Natural killer cell (primary cell): ENCODE measurements around the gene MYO7B. TPM values are rescaled to one million over a fixed set of nuclear protein-coding genes. Genes with fewer than 3 reads are reported as not detected.

Source experiments
- ATAC-seq, 3 donors: fragments of 150-1000 bp in 2 of 3; fragments of 200-7000 bp in 1 of 3; cut with Tn5 transposase; 1 replicate in 1 of 3; 2 replicates in 2 of 3; pipeline ENCODE4 v1.10.0; 2021; ENCODE audit warnings: mild to moderate bottlenecking in 2 of 3, moderate library complexity in 2 of 3
- DNase-seq, 2 donors: peaks; one replicate each; pipeline versions ENCODE4 v3.0.0 to v3.0.0-alpha.2; 2013 to 2021; ENCODE audit warnings: mixed read lengths in 1 of 2
- H3K27ac ChIP-seq: one replicate; pipeline ENCODE4 v1.5.1; 2013; ENCODE audit warnings: mild to moderate bottlenecking, low read length
- H3K27me3 ChIP-seq: one replicate; pipeline ENCODE4 v1.6.1; 2013; ENCODE audit warnings: low read length; ENCODE audit not compliant: control insufficient read depth, insufficient read depth
- H3K36me3 ChIP-seq: one replicate; pipeline ENCODE4 v1.6.1; 2013; ENCODE audit warnings: low read length; ENCODE audit not compliant: control insufficient read depth, insufficient read depth
- H3K4me1 ChIP-seq: one replicate; pipeline ENCODE4 v1.6.1; 2013; ENCODE audit warnings: low read length; ENCODE audit not compliant: control insufficient read depth, insufficient read depth
- H3K4me3 ChIP-seq: one replicate; pipeline ENCODE4 v1.5.1; 2013; ENCODE audit warnings: low read length
- H3K9me3 ChIP-seq: one replicate; pipeline ENCODE4 v1.6.1; 2013; ENCODE audit warnings: low read length; ENCODE audit not compliant: control insufficient read depth, insufficient read depth
- H3K27ac Mint-ChIP-seq, 2 donors: one replicate each; pipeline ENCODE4 v1.8.0; 2022; ENCODE audit warnings: mild to moderate bottlenecking in 2 of 2, mixed read lengths in 2 of 2, moderate library complexity in 1 of 2
- H3K27me3 Mint-ChIP-seq, 2 donors: one replicate each; pipeline ENCODE4 v1.8.0; 2022; ENCODE audit warnings: low read depth in 2 of 2, mixed read lengths in 2 of 2
- H3K36me3 Mint-ChIP-seq: one replicate; pipeline ENCODE4 v1.8.0; 2022; ENCODE audit warnings: mixed read lengths
- H3K4me1 Mint-ChIP-seq, 2 donors: one replicate each; pipeline ENCODE4 v1.8.0; 2022; ENCODE audit warnings: mixed read lengths in 2 of 2
- H3K4me3 Mint-ChIP-seq: one replicate; pipeline ENCODE4 v1.8.0; 2022; ENCODE audit warnings: mild to moderate bottlenecking, moderate library complexity, mixed read lengths
- H3K9me3 Mint-ChIP-seq, 2 donors: one replicate each; pipeline ENCODE4 v1.8.0; 2022; ENCODE audit warnings: mixed read lengths in 2 of 2
- CTCF ChIP-seq: fragments of 200-600 bp; IDR thresholded peaks from one replicate; pipeline ENCODE4 v1.8.0; 2022; ENCODE audit warnings: antibody characterized with exemption
- WGBS: methylation state at CpG from one replicate; pipeline ENCODE4 v1.1.7; 2013; ENCODE audit warnings: missing lambda C conversion rate; ENCODE audit not compliant: insufficient coverage; 5-methylcytosine and 5-hydroxymethylcytosine counted together
- intact Hi-C: fragments of 100-400 bp; cut with micrococcal nuclease; formaldehyde crosslinking; loops from one replicate; pipeline ENCODE4 v1.14.2; 2022
- total RNA-seq, 4 donors: library from RNA; stranded (reverse); fragments of 120-200 nt in 1 of 4; gene quantifications; one replicate each; pipeline versions ENCODE4 v1.2.3 to v1.2.4, GENCODE V29; 2013 to 2022

Gene MYO7B
- total RNA-seq, 3 donors from 2014 or later (not counting 1 experiment from before 2014, with no cell fraction given), result 0.14 to 0.45 (median 0.25) TPM

GRCh38 chr2:127658641-127659407 lies 123.3 kb downstream of the MYO7B start:
- Mint-ChIP-seq H3K36me3 (no peaks in the 10 kb centered on the region), H3K27me3 (peaks cover 9 to 12% of the 10 kb centered on the region in 2 donors), H3K27ac (no peak overlapping the region), H3K4me3 (no peak overlapping the region), H3K9me3 (no peaks in the 10 kb centered on the region), H3K4me1 (peaks cover 0 to 7% of the 10 kb centered on the region in 2 donors)
- Histone ChIP-seq H3K9me3 (no peaks in the 10 kb centered on the region), H3K27ac (no peak overlapping the region), H3K4me3 (no peak overlapping the region), H3K36me3 (no peaks in the 10 kb centered on the region), H3K27me3 (peaks cover 6% of the 10 kb centered on the region), H3K4me1 (no peaks in the 10 kb centered on the region)
- DNase-seq (no peak), ATAC-seq (no peak)
- intact Hi-C loops, result no loop called here
- 93% methylated on average over 20 of the region's 20 CpGs for WGBS
- no peak for TF ChIP-seq CTCF

- H3K9me3 ChIP-seq, result no peaks in the 10 kb centered on the region
- DNase-seq (no peak), ATAC-seq (no peak)
- no peak overlapping the region for H3K4me3 ChIP-seq
- Mint-ChIP-seq H3K9me3 (no peaks in the 10 kb centered on the region), H3K4me3 (no peak overlapping the region), H3K36me3 (no peaks in the 10 kb centered on the region), H3K27me3 (peaks cover 11 to 13% of the 10 kb centered on the region in 2 donors), H3K27ac (no peak overlapping the region), H3K4me1 (peaks cover 0 to 7% of the 10 kb centered on the region in 2 donors)
- 73% methylated on average over 14 of the region's 14 CpGs for WGBS
- no peak for TF ChIP-seq CTCF
- H3K27me3 ChIP-seq, result peaks cover 7% of the 10 kb centered on the region
- H3K36me3 ChIP-seq, result no peaks in the 10 kb centered on the region
- intact Hi-C loops, result no loop called here
- no peaks in the 10 kb centered on the region for H3K4me1 ChIP-seq
- H3K27ac ChIP-seq, result no peak overlapping the region
These were observed 124.2 kb downstream of the MYO7B start for GRCh38 chr2:127659408-127660290.

GRCh38 chr2:127660291-127660578 lies 124.8 kb downstream of the MYO7B start:
- WGBS, result 88% methylated on average over 10 of the region's 10 CpGs
- H3K4me3 Mint-ChIP-seq, result no peak overlapping the region
- H3K4me1 Mint-ChIP-seq, result peaks cover 0 to 7% of the 10 kb centered on the region in 2 donors
- Histone ChIP-seq H3K4me3 (no peak overlapping the region), H3K9me3 (no peaks in the 10 kb centered on the region), H3K36me3 (no peaks in the 10 kb centered on the region), H3K27me3 (peaks cover 9% of the 10 kb centered on the region), H3K27ac (no peak overlapping the region), H3K4me1 (no peaks in the 10 kb centered on the region)
- intact Hi-C loops, result no loop called here
- no peak for ATAC-seq
- H3K36me3 Mint-ChIP-seq, result no peaks in the 10 kb centered on the region
- H3K27me3 Mint-ChIP-seq, result peaks cover 16 to 17% of the 10 kb centered on the region in 2 donors
- no peak overlapping the region for H3K27ac Mint-ChIP-seq
- H3K9me3 Mint-ChIP-seq, result no peaks in the 10 kb centered on the region
- no peak for DNase-seq
- TF ChIP-seq CTCF, result no peak
